ENCODE results near the gene QRFP. TPM values are rescaled to one million over a fixed set of nuclear protein-coding genes. Genes with fewer than 3 reads are reported as not detected.

QRFP gene
- total RNA-seq, 6 experiments from 2014 or later, result not detected

DNA sequence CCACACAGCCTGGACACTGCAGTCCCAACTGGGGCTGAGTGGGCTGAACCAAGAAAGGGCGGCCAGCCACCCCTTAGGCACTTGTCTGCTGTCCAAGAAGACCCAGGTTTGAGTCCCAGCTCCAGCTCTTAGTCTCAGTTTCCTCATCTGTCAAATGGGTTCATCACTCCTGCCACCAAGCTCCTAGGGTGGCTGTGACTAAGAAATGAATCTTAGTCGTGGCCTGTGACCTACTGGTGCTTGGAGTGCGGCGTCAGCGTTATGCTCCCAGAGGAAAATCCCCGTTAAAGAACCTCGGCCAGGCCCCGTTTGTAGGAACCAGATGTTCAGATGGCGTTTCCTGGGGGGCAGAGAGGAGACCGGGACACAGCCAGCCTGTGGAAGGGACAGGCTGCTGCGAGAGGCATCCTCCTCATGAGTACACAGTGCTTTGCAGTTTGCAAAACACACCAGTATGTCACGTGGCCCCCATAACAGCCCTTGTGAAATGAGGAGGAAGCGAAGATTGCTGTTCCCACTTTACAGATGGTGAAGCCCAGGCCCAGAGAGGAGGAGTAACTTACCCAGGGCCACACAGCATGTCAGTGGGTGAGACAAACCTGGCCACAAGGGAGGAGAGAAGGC lies 39.1 kb upstream of the QRFP start:
- DNase-seq, result no peak
- TF ChIP-seq, protein P1, sequence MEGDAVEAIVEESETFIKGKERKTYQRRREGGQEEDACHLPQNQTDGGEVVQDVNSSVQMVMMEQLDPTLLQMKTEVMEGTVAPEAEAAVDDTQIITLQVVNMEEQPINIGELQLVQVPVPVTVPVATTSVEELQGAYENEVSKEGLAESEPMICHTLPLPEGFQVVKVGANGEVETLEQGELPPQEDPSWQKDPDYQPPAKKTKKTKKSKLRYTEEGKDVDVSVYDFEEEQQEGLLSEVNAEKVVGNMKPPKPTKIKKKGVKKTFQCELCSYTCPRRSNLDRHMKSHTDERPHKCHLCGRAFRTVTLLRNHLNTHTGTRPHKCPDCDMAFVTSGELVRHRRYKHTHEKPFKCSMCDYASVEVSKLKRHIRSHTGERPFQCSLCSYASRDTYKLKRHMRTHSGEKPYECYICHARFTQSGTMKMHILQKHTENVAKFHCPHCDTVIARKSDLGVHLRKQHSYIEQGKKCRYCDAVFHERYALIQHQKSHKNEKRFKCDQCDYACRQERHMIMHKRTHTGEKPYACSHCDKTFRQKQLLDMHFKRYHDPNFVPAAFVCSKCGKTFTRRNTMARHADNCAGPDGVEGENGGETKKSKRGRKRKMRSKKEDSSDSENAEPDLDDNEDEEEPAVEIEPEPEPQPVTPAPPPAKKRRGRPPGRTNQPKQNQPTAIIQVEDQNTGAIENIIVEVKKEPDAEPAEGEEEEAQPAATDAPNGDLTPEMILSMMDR (IDR thresholded peaks at IDR 0.05), result no peak
- Mint-ChIP-seq H3K4me3 (no peak overlapping the region; the same call in 1 of the 2 replicates), H3K4me1 (ENCODE audit: low read depth) (peaks cover 51% of the 10 kb centered on the region), H3K9me3 (no peaks in the 10 kb centered on the region), H3K27ac (peak overlapping the region; percentile 78), H3K36me3 (ENCODE audit: low read depth) (no peaks in the 10 kb centered on the region), H3K27me3 (ENCODE audit: insufficient read depth) (peaks cover 20% of the 10 kb centered on the region)

DNA sequence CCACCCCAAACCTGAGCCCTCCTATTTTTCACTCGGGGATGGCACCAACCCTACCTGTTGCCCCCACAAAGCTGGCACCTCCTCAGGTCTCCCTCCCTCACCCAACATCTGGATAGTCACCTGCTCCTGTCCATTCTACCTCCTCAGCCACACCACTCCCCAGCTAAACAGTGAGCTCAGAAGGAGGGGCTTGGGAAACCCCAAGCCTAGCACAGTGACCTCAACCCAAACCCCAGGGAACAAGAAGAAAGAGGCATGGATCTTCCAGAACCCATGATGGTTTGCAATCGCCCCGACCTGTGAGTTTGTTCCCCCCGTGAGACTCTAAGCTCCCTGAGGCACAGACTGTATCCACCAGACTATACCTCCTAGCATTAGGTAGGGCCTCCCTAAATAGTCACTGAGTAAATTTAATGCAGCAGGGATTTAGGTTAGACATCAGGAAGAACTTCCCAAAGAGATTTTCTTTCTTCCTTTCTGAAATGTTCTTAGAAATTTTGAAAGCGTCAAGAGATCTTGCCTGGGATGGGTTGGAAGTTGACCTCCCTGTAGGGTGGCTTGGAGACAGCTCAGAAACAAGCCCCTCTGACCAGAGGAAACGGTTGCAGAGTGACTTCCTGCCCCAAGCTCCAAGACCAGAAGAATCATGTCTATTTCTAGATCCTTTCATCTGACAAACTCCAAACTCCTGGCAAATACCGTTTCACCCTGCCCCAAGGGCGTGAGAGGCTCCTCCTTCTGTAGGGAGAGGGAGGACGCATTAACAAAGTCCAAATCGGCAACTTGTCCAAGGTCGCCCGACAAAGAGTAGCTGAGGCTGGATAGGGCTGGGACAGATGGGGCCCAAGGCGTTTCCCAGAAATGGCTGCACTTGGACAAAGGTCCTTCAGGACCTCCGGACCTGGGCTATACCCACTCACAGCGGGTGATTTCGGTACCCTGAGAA lies 38.4 kb upstream of the QRFP start:
- H3K4me1 Mint-ChIP-seq (ENCODE audit: low read depth), result peaks cover 48% of the 10 kb centered on the region
- TF ChIP-seq, protein P1 (IDR thresholded peaks at IDR 0.05), result no peak
- H3K36me3 Mint-ChIP-seq (ENCODE audit: low read depth), result no peaks in the 10 kb centered on the region
- peaks cover 13% of the 10 kb centered on the region for H3K27me3 Mint-ChIP-seq (ENCODE audit: insufficient read depth)
- no peak for DNase-seq
- no peak overlapping the region for H3K4me3 Mint-ChIP-seq
- peak overlapping the region; percentile 10; the same call in 1 of the 2 replicates for H3K27ac Mint-ChIP-seq
- no peaks in the 10 kb centered on the region for H3K9me3 Mint-ChIP-seq

DNA sequence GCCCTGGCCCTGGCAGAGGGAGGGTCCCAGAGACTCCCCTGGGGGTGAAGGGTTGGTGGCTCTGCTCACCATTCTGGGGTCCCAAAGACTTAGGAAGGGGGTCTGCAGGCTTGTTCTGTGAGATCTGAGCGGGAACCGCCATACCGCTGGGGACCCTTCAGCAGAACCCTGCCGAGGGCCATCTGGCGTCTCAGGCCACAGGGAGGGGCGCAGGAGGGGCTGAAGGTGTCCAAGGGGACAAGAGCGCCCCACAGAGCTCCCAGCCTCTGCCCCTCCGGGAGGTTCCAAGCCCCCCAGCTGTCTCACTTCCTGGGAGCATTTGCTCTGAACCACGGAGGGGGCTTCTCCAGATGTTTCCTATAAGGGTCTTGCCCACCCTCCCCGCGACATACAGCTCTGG lies 37.6 kb upstream of the QRFP start:
- TF ChIP-seq, protein P1 (IDR thresholded peaks at IDR 0.05), result no peak
- Mint-ChIP-seq H3K27me3 (ENCODE audit: insufficient read depth) (peaks cover 13% of the 10 kb centered on the region), H3K36me3 (ENCODE audit: low read depth) (no peaks in the 10 kb centered on the region), H3K27ac (no peak overlapping the region), H3K9me3 (no peaks in the 10 kb centered on the region), H3K4me3 (no peak overlapping the region), H3K4me1 (ENCODE audit: low read depth) (peaks cover 48% of the 10 kb centered on the region)
- DNase-seq, result no peak

DNA sequence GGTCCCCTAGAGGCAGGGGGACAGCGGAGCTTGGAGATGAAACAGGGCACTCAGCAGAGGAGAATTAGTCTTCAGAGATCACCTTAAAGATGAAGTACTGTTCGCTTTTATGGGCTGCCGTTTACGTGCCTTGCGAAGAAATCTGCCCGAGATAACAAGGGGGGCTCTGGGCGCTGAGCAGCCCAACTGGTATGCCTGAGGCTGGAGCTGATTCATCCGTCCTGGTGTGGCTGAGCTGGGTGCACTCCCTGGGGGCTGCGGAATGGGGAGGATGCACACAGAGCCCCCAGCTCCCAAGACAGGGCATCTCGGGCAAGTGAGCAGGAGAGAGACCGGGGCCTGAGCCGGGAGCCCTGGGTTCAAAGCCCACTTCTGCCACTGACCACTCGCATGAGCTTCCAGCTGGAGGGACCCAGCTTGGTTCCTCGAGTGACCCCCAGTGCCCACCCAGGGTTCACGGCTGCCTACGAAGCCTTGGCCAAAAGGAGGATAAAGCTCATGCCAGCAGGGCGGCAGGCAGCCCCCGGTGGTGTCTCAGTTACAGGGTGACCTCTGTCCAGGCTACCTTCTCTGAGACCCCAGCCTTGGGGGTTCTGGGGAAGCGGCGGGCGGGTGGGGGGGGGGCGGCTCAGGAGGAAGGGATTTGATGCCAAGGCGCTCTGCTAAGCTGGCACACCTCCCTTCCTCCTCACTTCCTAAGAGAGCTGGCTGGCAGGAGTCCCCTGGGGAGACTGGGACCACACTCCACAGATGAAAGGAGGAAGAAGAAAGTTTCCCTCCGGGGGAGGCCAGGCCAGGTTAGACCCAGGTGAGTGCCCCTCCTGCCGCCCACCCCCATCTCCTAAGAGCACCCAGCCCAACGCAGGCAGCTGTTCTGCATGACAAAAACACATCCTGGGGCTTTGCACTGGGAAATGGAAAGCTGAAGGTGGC lies 36.8 kb upstream of the QRFP start:
- no peaks in the 10 kb centered on the region for H3K9me3 Mint-ChIP-seq
- H3K27ac Mint-ChIP-seq, result peak overlapping the region; percentile 60; the same call in 1 of the 2 replicates
- DNase-seq, result peak; percentile 55
- H3K27me3 Mint-ChIP-seq (ENCODE audit: insufficient read depth), result peaks cover 13% of the 10 kb centered on the region
- peak overlapping the region; percentile 74; the same call in 1 of the 2 replicates for H3K4me3 Mint-ChIP-seq
- TF ChIP-seq, protein P1 (IDR thresholded peaks at IDR 0.05), result no peak; the same call in 1 of the 2 replicates
- no peaks in the 10 kb centered on the region for H3K36me3 Mint-ChIP-seq (ENCODE audit: low read depth)
- H3K4me1 Mint-ChIP-seq (ENCODE audit: low read depth), result peaks cover 55% of the 10 kb centered on the region
